Loucy (cell line): ENCODE measurements around the gene DHDH.

ENCODE experiments used
- H2AFZ ChIP-seq: fragments of 200-600 bp; sonication (generic); 2 replicates; pipeline ENCODE4 v1.6.0; 2016; ENCODE audit warnings: antibody characterized with exemption, mild to moderate bottlenecking, low read length, moderate library complexity
- H3F3A ChIP-seq: fragments of 200-600 bp; 2 replicates; pipeline ENCODE4 v1.6.0; 2016; ENCODE audit warnings: antibody characterized with exemption, low read depth, mild to moderate bottlenecking
- H3K27me3 ChIP-seq: fragments of 200-600 bp; sonication (generic); 2 replicates; pipeline ENCODE4 v1.6.1; 2014; ENCODE audit warnings: low read length, mild to moderate bottlenecking; ENCODE audit not compliant: insufficient read depth, poor library complexity, severe bottlenecking
- H3K36me3 ChIP-seq: fragments of 200-600 bp; sonication (generic); 2 replicates; pipeline ENCODE4 v1.6.1; 2016; ENCODE audit warnings: low read length; ENCODE audit not compliant: insufficient read depth
- H3K4me1 ChIP-seq: fragments of 200-600 bp; sonication (generic); 2 replicates; pipeline ENCODE4 v1.5.1; 2014; ENCODE audit warnings: low read length, mild to moderate bottlenecking; ENCODE audit not compliant: insufficient read depth, poor library complexity, severe bottlenecking
- H3K4me2 ChIP-seq: fragments of 200-600 bp; sonication (generic); 2 replicates; pipeline ENCODE4 v1.6.0; 2014; ENCODE audit warnings: antibody characterized with exemption, low read length, low read depth, mild to moderate bottlenecking; ENCODE audit not compliant: poor library complexity, severe bottlenecking
- H3K4me3 ChIP-seq: fragments of 200-600 bp; sonication (generic); 2 replicates; pipeline ENCODE4 v1.5.1; 2014; ENCODE audit warnings: low read length, mild to moderate bottlenecking, mixed read lengths; ENCODE audit not compliant: poor library complexity, severe bottlenecking
- H3K79me2 ChIP-seq: fragments of 200-600 bp; sonication (generic); 2 replicates; pipeline ENCODE4 v1.6.1; 2014; ENCODE audit warnings: low read length; ENCODE audit not compliant: insufficient read depth
- H3K9ac ChIP-seq: fragments of 200-600 bp; sonication (generic); 2 replicates; pipeline ENCODE4 v1.6.0; 2014; ENCODE audit warnings: mild to moderate bottlenecking, low read depth, low read length, moderate library complexity; ENCODE audit not compliant: poor library complexity, severe bottlenecking
- H3K9me2 ChIP-seq: fragments of 200-600 bp; sonication (generic); replicated peaks from 2 replicates; pipeline ENCODE4 v1.6.1; 2016; ENCODE audit warnings: low read depth, low read length, mixed read lengths
- H3K9me3 ChIP-seq: fragments of 200-600 bp; sonication (generic); 2 replicates; pipeline ENCODE4 v1.6.1; 2014; ENCODE audit warnings: mild to moderate bottlenecking, antibody characterized with exemption, low read length, low read depth; ENCODE audit not compliant: insufficient read depth
- H4K20me1 ChIP-seq: fragments of 200-600 bp; sonication (generic); 2 replicates; pipeline ENCODE4 v1.6.0; 2014; ENCODE audit warnings: antibody characterized with exemption, low read length, mild to moderate bottlenecking; ENCODE audit not compliant: insufficient read depth, poor library complexity, severe bottlenecking
- CTCF ChIP-seq: fragments of 200-600 bp; sonication (generic); conservative IDR thresholded peaks from 2 replicates; pipeline ENCODE4 v1.5.1; 2014; ENCODE audit warnings: mild to moderate bottlenecking, antibody characterized with exemption, low read length
- EZH2phosphoT487 ChIP-seq: fragments of 200-600 bp; IDR thresholded peaks from 2 replicates; pipeline ENCODE4 v1.6.1; 2018; ENCODE audit warnings: antibody characterized with exemption, mild to moderate bottlenecking, moderate library complexity, borderline replicate concordance

Gene DHDH

GRCh38 chr19:48987323-48987722, 53.8 kb downstream of the DHDH start:
- H3K79me2 ChIP-seq, result peaks cover 24% of the 10 kb centered on the region
- no peaks in the 10 kb centered on the region for H3K9me2 ChIP-seq
- H3K36me3 ChIP-seq, result no peaks in the 10 kb centered on the region; the same call in 1 of the 2 replicates
- H3K9me3 ChIP-seq, result no peaks in the 10 kb centered on the region
- no peak overlapping the region for H2AFZ ChIP-seq
- no peak for TF ChIP-seq EZH2phosphoT487
- TF ChIP-seq CTCF, result peak; percentile 16; the same call in 1 of the 2 replicates
- no peak overlapping the region for H3K9ac ChIP-seq
- H3F3A ChIP-seq, result no peaks in the 10 kb centered on the region
- no peaks in the 10 kb centered on the region for H3K27me3 ChIP-seq
- H3K4me3 ChIP-seq, result no peak overlapping the region
- H4K20me1 ChIP-seq, result peaks cover 7% of the 10 kb centered on the region
- no peak overlapping the region for H3K4me2 ChIP-seq
- H3K4me1 ChIP-seq, result peaks cover 11% of the 10 kb centered on the region

GRCh38 chr19:48988286-48988685, 54.8 kb downstream of the DHDH start:
- H3K4me1 ChIP-seq, result peaks cover 11% of the 10 kb centered on the region
- H3K4me2 ChIP-seq, result no peak overlapping the region
- H4K20me1 ChIP-seq, result peaks cover 7% of the 10 kb centered on the region
- no peak overlapping the region for H3K4me3 ChIP-seq
- no peaks in the 10 kb centered on the region; the same call in 1 of the 2 replicates for H3K36me3 ChIP-seq
- no peaks in the 10 kb centered on the region for H3K9me3 ChIP-seq
- no peak overlapping the region for H2AFZ ChIP-seq
- H3K9me2 ChIP-seq, result no peaks in the 10 kb centered on the region
- no peaks in the 10 kb centered on the region for H3K27me3 ChIP-seq
- no peak overlapping the region for H3K9ac ChIP-seq
- TF ChIP-seq EZH2phosphoT487 (no peak), CTCF (no peak)
- no peaks in the 10 kb centered on the region for H3F3A ChIP-seq
- H3K79me2 ChIP-seq, result peaks cover 31% of the 10 kb centered on the region

- Histone ChIP-seq H3K36me3 (no peaks in the 10 kb centered on the region; the same call in 1 of the 2 replicates), H3K4me3 (no peak overlapping the region), H3K9me3 (no peaks in the 10 kb centered on the region), H3K9me2 (no peaks in the 10 kb centered on the region), H3F3A (no peaks in the 10 kb centered on the region), H3K27me3 (no peaks in the 10 kb centered on the region), H3K9ac (no peak overlapping the region), H2AFZ (no peak overlapping the region), H3K4me1 (peaks cover 11% of the 10 kb centered on the region), H3K4me2 (no peak overlapping the region), H4K20me1 (peaks cover 8% of the 10 kb centered on the region), H3K79me2 (peaks cover 32% of the 10 kb centered on the region)
- TF ChIP-seq CTCF, result no peak
- TF ChIP-seq EZH2phosphoT487, result no peak
Measured at GRCh38 chr19:48988860-48989259, 55.4 kb downstream of the DHDH start.
